HepG2 (cell line): ENCODE measurements around the gene NOP9. TPM values are rescaled to one million over a fixed set of nuclear protein-coding genes. Genes with fewer than 3 reads are reported as not detected.

Experiments used
- CCDC6 ChIP-seq: sonication (generic); formaldehyde crosslinking; IDR thresholded peaks from 2 replicates; pipeline ENCODE4 v1.8.1; 2022; ENCODE audit warnings: mild to moderate bottlenecking, missing genetic modification reagents, moderate library complexity
- IKZF1 ChIP-seq: fragments of 450-650 bp; IDR thresholded peaks from 2 replicates; pipeline ENCODE4 v1.7.1; 2016
- MAF1 ChIP-seq: sonication (generic); formaldehyde crosslinking; IDR thresholded peaks from 2 replicates; pipeline ENCODE4 v1.5.0; 2020; ENCODE audit warnings: missing genetic modification reagents, borderline replicate concordance
- MIXL1 ChIP-seq: IDR thresholded peaks from 2 replicates; pipeline ENCODE4 v1.6.1; 2016
- MLXIP ChIP-seq: sonication (generic); formaldehyde crosslinking; IDR thresholded peaks from 2 replicates; pipeline ENCODE4 v1.9.0; 2021; ENCODE audit warnings: missing genetic modification reagents, borderline replicate concordance
- PLSCR1 ChIP-seq: sonication (generic); formaldehyde crosslinking; IDR thresholded peaks from 2 replicates; pipeline ENCODE4 v1.5.0; 2020; ENCODE audit warnings: missing genetic modification reagents, mild to moderate bottlenecking, borderline replicate concordance
- RBM22 ChIP-seq: fragments of 200-400 bp; formaldehyde crosslinking; optimal IDR thresholded peaks from 2 replicates; pipeline ENCODE3; 2017; ENCODE audit warnings: mild to moderate bottlenecking, low read length, moderate library complexity
- RORA ChIP-seq: sonication (generic); formaldehyde crosslinking; IDR thresholded peaks from 2 replicates; pipeline ENCODE4 v1.5.0; 2020; ENCODE audit warnings: mild to moderate bottlenecking, missing genetic modification reagents, moderate library complexity
- SP1 ChIP-seq, 2 experiments: fragments of 450-650 bp in 1 of 2; sonication (generic) in 1 of 2; formaldehyde crosslinking in 1 of 2; IDR thresholded peaks; 2 replicates each; pipeline versions ENCODE4 v1.4.0 to v1.6.1; 2016 to 2020; ENCODE audit warnings: missing genetic modification reagents in 1 of 2
- TARDBP ChIP-seq: sonication (generic); formaldehyde crosslinking; IDR thresholded peaks from 2 replicates; pipeline ENCODE4 v1.8.0; 2022; ENCODE audit warnings: mild to moderate bottlenecking, missing genetic modification reagents
- ZBTB25 ChIP-seq: IDR thresholded peaks from 2 replicates; pipeline ENCODE4 v1.6.1; 2018; ENCODE audit warnings: missing genetic modification reagents
- ZNF17 ChIP-seq: sonication (generic); formaldehyde crosslinking; IDR thresholded peaks from 2 replicates; pipeline ENCODE4 v1.5.0; 2020; ENCODE audit warnings: mild to moderate bottlenecking, missing genetic modification reagents
- ZNF280D ChIP-seq: sonication (generic); formaldehyde crosslinking; IDR thresholded peaks from 2 replicates; pipeline ENCODE4 v1.5.1; 2020; ENCODE audit warnings: mild to moderate bottlenecking, missing genetic modification reagents
- ZNF441 ChIP-seq: sonication (generic); formaldehyde crosslinking; IDR thresholded peaks from 2 replicates; pipeline ENCODE4 v1.7.0; 2021; ENCODE audit warnings: missing genetic modification reagents, borderline replicate concordance
- ZNF609 ChIP-seq: sonication (generic); formaldehyde crosslinking; IDR thresholded peaks from 2 replicates; pipeline ENCODE4 v1.4.0; 2020; ENCODE audit warnings: mild to moderate bottlenecking, missing genetic modification reagents, borderline replicate concordance
- ZNF672 ChIP-seq: sonication (generic); formaldehyde crosslinking; IDR thresholded peaks from 2 replicates; pipeline ENCODE4 v1.8.1; 2022; ENCODE audit warnings: missing genetic modification reagents
- polyA plus RNA-seq, 8 experiments: library from polyadenylated mRNA; depleted of rRNA in 3 of 8; stranded (reverse) in 7 of 8; unstranded in 1 of 8; fragments of >200 nt; fragmentation: Illumina TruSeq in 4 of 8; extraction: Trizol in 4 of 8; gene quantifications; 2 replicates each; pipeline versions ENCODE4 v1.2.1 to v1.2.3, GENCODE V29; 2011 to 2016; ENCODE audit warnings: low read depth in 4 of 8, missing spikeins in 1 of 8, mixed read lengths in 1 of 8; ENCODE audit not compliant: insufficient read depth in 1 of 8
- total RNA-seq, 5 experiments: library from RNA; depleted of rRNA; stranded (reverse); fragments of >200 nt; fragmentation: Illumina TruSeq; extraction: Trizol; gene quantifications; 2 replicates each; pipeline ENCODE4 v1.2.3, GENCODE V29; 2016; ENCODE audit warnings: low read depth in 1 of 5

Gene NOP9
- total and polyA plus RNA-seq, 2 of the 13 experiments (the other 11 are each of a cell fraction or from before 2014, with no cell fraction given) = 24.5 to 61.6 TPM

GRCh38 chr14:24271134-24271833 is 28.4 kb upstream of the NOP9 start, which contains the start of gene RABGGTA (continued):
- TF ChIP-seq ZNF609 (peak; percentile 91), IKZF1 (no peak), MIXL1 (CRISPR knock-in tag) (peak; percentile 98), ZBTB25 (CRISPR knock-in tag) (peak; percentile 98; the same call in 1 of the 2 replicates), MLXIP (peak; percentile 90), MAF1 (peak; percentile 99), SP1 (IDR thresholded peaks at IDR 0.05) (no peak), SP1 (CRISPR knock-in tag; IDR thresholded peaks at IDR 0.05) (peak; percentile 65), PLSCR1 (peak; percentile 80; the same call in 1 of the 2 replicates), ZNF672 (CRISPR knock-in tag) (peak; percentile 66; the same call in 1 of the 2 replicates), RBM22 (peak; percentile 77), ZNF17 (CRISPR knock-in tag) (peak; percentile 56; the same call in 1 of the 2 replicates), ZNF441 (CRISPR knock-in tag) (peak; percentile 97), TARDBP (CRISPR knock-in tag) (peak; percentile 100), RORA (CRISPR knock-in tag) (no peak; the same call in 1 of the 2 replicates), CCDC6 (peak; percentile 100), ZNF280D (CRISPR knock-in tag) (peak; percentile 98)
